Panc1 (cell line): Measurements from ENCODE around the gene COL5A1.

Experiments
- POLR2AphosphoS5 ChIP-seq: IDR thresholded peaks from 2 replicates; pipeline ENCODE4 v1.6.1; 2012; ENCODE audit warnings: mild to moderate bottlenecking, low read depth, low read length, moderate library complexity
- SIN3A ChIP-seq: IDR thresholded peaks from 2 replicates; pipeline ENCODE4 v1.6.1; 2012; ENCODE audit warnings: low read depth, mild to moderate bottlenecking, low read length, moderate library complexity, borderline replicate concordance; ENCODE audit not compliant: insufficient read depth
- TCF7L2 ChIP-seq: IDR thresholded peaks from 2 replicates; pipeline ENCODE4 v1.6.1; 2011; ENCODE audit warnings: mild to moderate bottlenecking, low read depth, low read length, inconsistent platforms
- TF ChIP-seq, protein P1 (sequence below): fragments of 450-650 bp; IDR thresholded peaks from 2 replicates; pipeline ENCODE4 v1.5.1; 2017; ENCODE audit warnings: mild to moderate bottlenecking
- TF ChIP-seq, protein P2 (sequence below), 2 experiments: IDR thresholded peaks; 2 replicates each; pipeline ENCODE4 v1.6.1; 2011 to 2012; ENCODE audit warnings: low read depth in 2 of 2, control low read depth in 1 of 2, low read length in 1 of 2, mild to moderate bottlenecking in 1 of 2, moderate library complexity in 1 of 2; ENCODE audit not compliant: insufficient read depth in 1 of 2

DNA sequence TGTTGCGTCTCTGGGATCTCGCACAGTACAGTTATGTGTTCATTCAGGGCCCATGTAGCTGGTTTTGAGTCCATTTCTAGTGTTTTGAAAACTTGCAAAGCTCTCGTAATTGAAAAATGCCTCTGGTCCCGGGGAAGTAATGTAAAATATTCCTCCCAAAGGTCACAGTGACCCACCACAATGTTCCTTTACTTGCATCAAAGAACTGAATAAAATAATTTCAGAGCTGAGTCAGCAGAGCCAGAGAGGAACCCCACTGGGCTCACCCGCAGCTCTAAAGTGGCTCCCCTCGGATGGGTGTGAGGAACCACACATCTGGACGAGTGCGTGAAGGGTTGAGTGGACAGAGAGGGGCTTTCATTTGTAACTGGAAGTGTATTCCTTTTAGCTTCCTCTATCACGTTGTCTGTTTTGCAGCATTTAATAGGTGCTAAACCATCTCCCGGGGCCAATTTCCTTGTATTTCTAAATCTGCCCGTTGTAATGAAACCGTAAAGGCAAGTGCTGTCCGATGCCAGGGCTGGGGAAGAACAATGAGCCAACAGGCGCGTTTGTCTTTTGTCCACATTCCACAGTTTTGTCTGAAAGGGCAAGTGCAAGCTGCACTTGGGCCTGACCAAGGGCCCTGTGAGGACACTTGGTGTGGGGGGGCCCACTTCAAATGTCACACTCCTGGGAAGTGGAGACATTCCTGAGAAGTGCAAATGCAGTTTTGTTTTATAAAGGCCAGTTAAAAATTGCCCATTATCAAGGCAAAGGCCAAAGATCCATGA lies 29.9 kb downstream of the COL5A1 start:
- TF ChIP-seq, protein P1, sequence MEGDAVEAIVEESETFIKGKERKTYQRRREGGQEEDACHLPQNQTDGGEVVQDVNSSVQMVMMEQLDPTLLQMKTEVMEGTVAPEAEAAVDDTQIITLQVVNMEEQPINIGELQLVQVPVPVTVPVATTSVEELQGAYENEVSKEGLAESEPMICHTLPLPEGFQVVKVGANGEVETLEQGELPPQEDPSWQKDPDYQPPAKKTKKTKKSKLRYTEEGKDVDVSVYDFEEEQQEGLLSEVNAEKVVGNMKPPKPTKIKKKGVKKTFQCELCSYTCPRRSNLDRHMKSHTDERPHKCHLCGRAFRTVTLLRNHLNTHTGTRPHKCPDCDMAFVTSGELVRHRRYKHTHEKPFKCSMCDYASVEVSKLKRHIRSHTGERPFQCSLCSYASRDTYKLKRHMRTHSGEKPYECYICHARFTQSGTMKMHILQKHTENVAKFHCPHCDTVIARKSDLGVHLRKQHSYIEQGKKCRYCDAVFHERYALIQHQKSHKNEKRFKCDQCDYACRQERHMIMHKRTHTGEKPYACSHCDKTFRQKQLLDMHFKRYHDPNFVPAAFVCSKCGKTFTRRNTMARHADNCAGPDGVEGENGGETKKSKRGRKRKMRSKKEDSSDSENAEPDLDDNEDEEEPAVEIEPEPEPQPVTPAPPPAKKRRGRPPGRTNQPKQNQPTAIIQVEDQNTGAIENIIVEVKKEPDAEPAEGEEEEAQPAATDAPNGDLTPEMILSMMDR: no peak
- no peak for TF ChIP-seq TCF7L2
- no peak for TF ChIP-seq SIN3A
- no peak for TF ChIP-seq POLR2AphosphoS5
- TF ChIP-seq, protein P2, sequence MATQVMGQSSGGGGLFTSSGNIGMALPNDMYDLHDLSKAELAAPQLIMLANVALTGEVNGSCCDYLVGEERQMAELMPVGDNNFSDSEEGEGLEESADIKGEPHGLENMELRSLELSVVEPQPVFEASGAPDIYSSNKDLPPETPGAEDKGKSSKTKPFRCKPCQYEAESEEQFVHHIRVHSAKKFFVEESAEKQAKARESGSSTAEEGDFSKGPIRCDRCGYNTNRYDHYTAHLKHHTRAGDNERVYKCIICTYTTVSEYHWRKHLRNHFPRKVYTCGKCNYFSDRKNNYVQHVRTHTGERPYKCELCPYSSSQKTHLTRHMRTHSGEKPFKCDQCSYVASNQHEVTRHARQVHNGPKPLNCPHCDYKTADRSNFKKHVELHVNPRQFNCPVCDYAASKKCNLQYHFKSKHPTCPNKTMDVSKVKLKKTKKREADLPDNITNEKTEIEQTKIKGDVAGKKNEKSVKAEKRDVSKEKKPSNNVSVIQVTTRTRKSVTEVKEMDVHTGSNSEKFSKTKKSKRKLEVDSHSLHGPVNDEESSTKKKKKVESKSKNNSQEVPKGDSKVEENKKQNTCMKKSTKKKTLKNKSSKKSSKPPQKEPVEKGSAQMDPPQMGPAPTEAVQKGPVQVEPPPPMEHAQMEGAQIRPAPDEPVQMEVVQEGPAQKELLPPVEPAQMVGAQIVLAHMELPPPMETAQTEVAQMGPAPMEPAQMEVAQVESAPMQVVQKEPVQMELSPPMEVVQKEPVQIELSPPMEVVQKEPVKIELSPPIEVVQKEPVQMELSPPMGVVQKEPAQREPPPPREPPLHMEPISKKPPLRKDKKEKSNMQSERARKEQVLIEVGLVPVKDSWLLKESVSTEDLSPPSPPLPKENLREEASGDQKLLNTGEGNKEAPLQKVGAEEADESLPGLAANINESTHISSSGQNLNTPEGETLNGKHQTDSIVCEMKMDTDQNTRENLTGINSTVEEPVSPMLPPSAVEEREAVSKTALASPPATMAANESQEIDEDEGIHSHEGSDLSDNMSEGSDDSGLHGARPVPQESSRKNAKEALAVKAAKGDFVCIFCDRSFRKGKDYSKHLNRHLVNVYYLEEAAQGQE (IDR thresholded peaks at IDR 0.05; ENCODE audit: insufficient read depth in 1 of 2, low read depth in 2 of 2, low read length in 1 of 2): no peak
